Heart left ventricle (tissue), 16 donors: ENCODE data around the gene CPEB4. TPM values are rescaled to one million over a fixed set of nuclear protein-coding genes. Genes with fewer than 3 reads are reported as not detected.
A peak's percentile ranks its signal among the peaks of the same experiment; 100 is the strongest.

Experiments
- ATAC-seq, 4 donors: fragments of 200-7000 bp; cut with Tn5 transposase; one replicate each; pipeline ENCODE4 v1.9.1; 2020 to 2022; ENCODE audit warnings: moderate library complexity in 4 of 4, mild to moderate bottlenecking in 3 of 4, moderate number of reproducible peaks in 1 of 4
- DNase-seq, 5 donors: peaks; one replicate each; pipeline ENCODE4 v3.0.0-alpha.2; 2020
- H3K27ac ChIP-seq, 12 donors: fragments of 200-600 bp; sonication (generic) in 4 of 12; one replicate each; pipeline versions ENCODE4 v1.5.0 to v1.8.0; 2016 to 2022; ENCODE audit warnings: mild to moderate bottlenecking in 2 of 12
- H3K27me3 ChIP-seq, 9 donors: fragments of 200-600 bp; sonication (generic) in 2 of 9; one replicate each; pipeline versions ENCODE4 v1.5.1 to v1.8.0; 2016 to 2022; ENCODE audit warnings: mild to moderate bottlenecking in 3 of 9
- H3K36me3 ChIP-seq, 9 donors: fragments of 200-600 bp; sonication (generic) in 2 of 9; one replicate each; pipeline versions ENCODE4 v1.5.0 to v1.8.0; 2018 to 2022; ENCODE audit warnings: mild to moderate bottlenecking in 2 of 9
- H3K4me1 ChIP-seq, 12 donors: fragments of 200-600 bp; sonication (generic) in 4 of 12; one replicate each; pipeline versions ENCODE4 v1.5.0 to v1.8.0; 2016 to 2022; ENCODE audit warnings: mild to moderate bottlenecking in 3 of 12
- H3K4me3 ChIP-seq, 12 donors: fragments of 200-600 bp; sonication (generic) in 4 of 12; one replicate each; pipeline versions ENCODE4 v1.5.0 to v1.8.0; 2017 to 2022; ENCODE audit warnings: mild to moderate bottlenecking in 9 of 12, moderate library complexity in 4 of 12
- H3K9me3 ChIP-seq, 12 donors: fragments of 200-600 bp; sonication (generic) in 4 of 12; one replicate each; pipeline versions ENCODE4 v1.5.0 to v1.8.0; 2016 to 2022; ENCODE audit warnings: mild to moderate bottlenecking in 1 of 12
- CTCF ChIP-seq, 12 donors: fragments of 200-600 bp; sonication (generic) in 4 of 12; IDR thresholded peaks; one replicate each; pipeline versions ENCODE4 v1.5.0 to v1.8.0; 2018 to 2022; ENCODE audit warnings: antibody characterized with exemption in 12 of 12, mild to moderate bottlenecking in 5 of 12
- POLR2A ChIP-seq, 2 donors: fragments of 450-650 bp; IDR thresholded peaks; one replicate each; pipeline ENCODE4 v1.6.1; 2017; ENCODE audit warnings: antibody characterized with exemption in 2 of 2, mild to moderate bottlenecking in 2 of 2, moderate library complexity in 2 of 2
- whole genome bisulfite sequencing, 4 donors: extraction: QIAGEN DNeasy Blood & Tissue Kit in 2 of 4; methylation state at CpG; one replicate each; pipeline versions ENCODE4 v1.1.5 to v1.1.7; 2013 to 2018; 5-methylcytosine and 5-hydroxymethylcytosine counted together
- intact Hi-C, 10 donors: fragments of 100-400 bp; cut with DNase I; formaldehyde crosslinking; loops; one replicate each; pipeline versions ENCODE4 v1.11.1 to v1.14.2; 2022
- polyA plus RNA-seq, 2 donors: library from polyadenylated mRNA; stranded (reverse); fragments of 200-250 nt; gene quantifications; one replicate each; pipeline ENCODE4 v1.2.3, GENCODE V29; 2013
- total RNA-seq, 9 donors: library from RNA; depleted of rRNA in 2 of 9; stranded (reverse); fragments of >200 nt in 2 of 9; fragmentation: NEBNext Ultra II Directional in 3 of 9; extraction: Animal tissue kit (Norgen Biotek cat#: 25700) in 3 of 9; gene quantifications; one replicate each; pipeline versions ENCODE4 v1.1.0 to v1.2.4, GENCODE V29; 2016 to 2023
- donor health status: ischemic (EF 13 %, LVEDD 7.1; RV severe dilation, severe dysfunction).
- donor health status: healthy with polysubstance abuse.
- donor health status: DM: no; HTN: yes; CAD: no.
- donor health status: DM: no; HTN: no; CAD: no.
- donor health status: ischemic (EF 25% LVEDD 6.9; RV normal size, moderate dysfunction).
- donor health status: ischemic (EF 25% LVEDD 5.7; RV mildly dilated, moderate dysfunction).
- donor health status: healthy.
- donor health status: DM: yes; HTN: yes; CAD: no.
- donor health status: ischemic (EF 35%, LVEDD 5.7; RV mildly dilated, moderate dysfunction).
- donor health status: nonischemic (EF 11% LVEDD 7.7; RV severe dilation, severe dysfunction).
- donor health status: DM: yes; HTN: yes; CAD: no.
- donor health status: PGD.
- donor health status: ischemic (EF 29% LVEDD 5.4; RV normal size, mild dysfunction).
- donor health status: nonischemic (EF 23%, LVEDD 6.1; RV moderate dilation, normal function).

The CPEB4 gene
- total and polyA plus RNA-seq, 11 donors = 28.7 to 217 (median 168) TPM

- no peak for DNase-seq
- no peak overlapping the region for H3K27ac ChIP-seq
- no peak overlapping the region for H3K4me3 ChIP-seq
- intact Hi-C loops = loop anchor here in 8 of 10 donors (2.0 to 10.0 kb wide), 6 partner anchors 72 to 345 kb away; partner anchors contain the start of gene CPEB4 (in 1 of the 8)
- ATAC-seq = no peak
- H3K36me3 ChIP-seq = no peaks in the 10 kb centered on the region
- 73 to 82% (median 79%) methylated on average over 12 of the region's 12 CpGs for WGBS, 4 donors
- peaks cover 0 to 4% (median 0%) of the 10 kb centered on the region in 9 donors for H3K27me3 ChIP-seq
- no peak for TF ChIP-seq POLR2A (IDR thresholded peaks at IDR 0.05)
- no peak for TF ChIP-seq CTCF (IDR thresholded peaks at IDR 0.05)
- peaks cover 0 to 25% (median 9%) of the 10 kb centered on the region in 12 donors for H3K4me1 ChIP-seq
- no peaks in the 10 kb centered on the region for H3K9me3 ChIP-seq
Measured at GRCh38 chr5:173969167-173970049, 81.3 kb downstream of the CPEB4 start.

GRCh38 chr5:173970878-173971650, 82.9 kb downstream of the CPEB4 start:
- H3K36me3 ChIP-seq = no peaks in the 10 kb centered on the region
- no peaks in the 10 kb centered on the region for H3K9me3 ChIP-seq
- no peak overlapping the region for H3K4me3 ChIP-seq
- H3K27me3 ChIP-seq = peaks cover 0 to 4% (median 0%) of the 10 kb centered on the region in 9 donors
- no peak for DNase-seq
- peak overlapping the region in 1 of 12 donors; percentile 1 for H3K27ac ChIP-seq
- peaks cover 0 to 25% (median 9%) of the 10 kb centered on the region in 12 donors for H3K4me1 ChIP-seq
- no peak for ATAC-seq
- WGBS, 4 donors = 66 to 68% (median 67%) methylated on average over 18 of the region's 18 CpGs
- TF ChIP-seq CTCF (IDR thresholded peaks at IDR 0.05) (no peak), POLR2A (IDR thresholded peaks at IDR 0.05) (no peak)
- intact Hi-C loops = loop anchor here in 8 of 10 donors (2.0 to 10.0 kb wide), 6 partner anchors 74 to 346 kb away; partner anchors contain the start of gene CPEB4 (in 1 of the 8)

DNA sequence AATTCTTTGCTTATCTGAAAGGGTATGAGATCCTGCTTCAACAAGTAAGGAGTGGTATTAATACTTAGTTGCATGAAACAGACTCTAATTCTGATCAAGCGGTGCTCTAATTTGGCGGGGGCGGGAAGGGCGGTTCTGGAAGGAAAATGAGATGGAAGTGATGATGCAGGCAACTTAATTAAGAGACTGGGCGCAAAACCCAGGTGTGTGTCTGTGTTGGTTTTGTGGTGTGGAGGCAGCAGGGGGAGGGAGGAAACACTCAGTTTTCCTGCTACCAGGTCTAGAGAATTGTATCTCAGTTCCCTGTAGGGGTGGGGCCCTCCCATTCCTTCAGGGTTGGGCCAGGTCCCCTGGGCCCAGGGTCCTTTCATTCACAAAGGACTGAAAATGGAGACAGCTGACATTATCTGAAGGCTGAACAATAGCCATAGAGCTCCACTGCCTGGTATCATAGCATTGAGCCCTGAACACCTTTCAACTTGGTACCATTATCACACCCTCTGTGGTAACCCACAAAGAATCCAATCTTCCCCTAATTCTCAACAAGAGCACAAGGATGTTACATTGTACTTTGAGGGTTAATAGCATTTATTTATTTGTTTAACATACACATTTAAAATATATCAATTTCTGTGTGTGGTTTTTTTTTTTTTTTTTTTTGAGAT, 83.7 kb downstream of the CPEB4 start:
- DNase-seq (no peak), ATAC-seq (peak in 1 of 4 donors; percentile 16)
- TF ChIP-seq POLR2A (IDR thresholded peaks at IDR 0.05) (no peak), CTCF (IDR thresholded peaks at IDR 0.05) (no peak)
- peak overlapping the region in 1 of 12 donors; percentile 1 for H3K27ac ChIP-seq
- 78 to 85% (median 84%) methylated on average over 5 of the region's 5 CpGs for WGBS, 4 donors
- no peaks in the 10 kb centered on the region for H3K9me3 ChIP-seq
- peaks cover 0 to 4% (median 0%) of the 10 kb centered on the region in 9 donors for H3K27me3 ChIP-seq
- H3K4me1 ChIP-seq = peaks cover 0 to 25% (median 9%) of the 10 kb centered on the region in 12 donors
- no peaks in the 10 kb centered on the region for H3K36me3 ChIP-seq
- intact Hi-C loops = loop anchor here in 9 of 10 donors (2.0 to 10.0 kb wide), 10 partner anchors 75 to 353 kb away; partner anchors contain the start of gene CPEB4 (in 2 of the 9)
- no peak overlapping the region for H3K4me3 ChIP-seq
